Urothelium cell line (cell line): ENCODE data around the gene ARID3C.

Experiments
- DNase-seq: peaks from one replicate; pipeline ENCODE4 v3.0.0; 2011; ENCODE audit warnings: low spot score, mixed read lengths
- FAIRE-seq: peaks from 2 replicates; lab custom pipeline; 2011; peaks lifted over from hg19 to GRCh38; lab: Jason Lieb, UNC

The ARID3C gene

GRCh38 chr9:34633166-34633565, 4.3 kb upstream of the ARID3C start:
- DNase-seq (no peak), FAIRE-seq (no peak)

- DNase-seq (no peak), FAIRE-seq (no peak)
Observed at GRCh38 chr9:34630402-34631154, 1.7 kb upstream of the ARID3C start.

- DNase-seq = no peak
- peak; percentile 78 for FAIRE-seq
Observed at GRCh38 chr9:34629491-34629808, 584 bp upstream of the ARID3C start.

GRCh38 chr9:34627716-34628655, 880 bp downstream of the ARID3C start:
- no peak for DNase-seq
- no peak for FAIRE-seq

GRCh38 chr9:34625186-34625486, 3.7 kb downstream of the ARID3C start:
- no peak for FAIRE-seq
- DNase-seq = no peak

GRCh38 chr9:34624475-34625185, 4.2 kb downstream of the ARID3C start:
- FAIRE-seq (no peak), DNase-seq (no peak)

- FAIRE-seq (no peak), DNase-seq (no peak)
Observed at GRCh38 chr9:34623374-34624235, 5.3 kb downstream of the ARID3C start.

- FAIRE-seq = peak; percentile 77
Observed at GRCh38 chr9:34620061-34620994, 8.5 kb downstream of the ARID3C start, which contains the start of gene DCTN3. Gene DCTN3, minus strand, starts transcription at chr9:34620495. Its CDS starts 31 bp downstream, at chr9:34620464.

GRCh38 chr9:34615132-34615531, 13.7 kb downstream of the ARID3C start:
- no peak for FAIRE-seq
- DNase-seq = no peak

More at GRCh38 chr9:34620061-34620994, 8.5 kb downstream of the ARID3C start, which contains the start of gene DCTN3:
- peak; percentile 98 for DNase-seq

GRCh38 chr9:34612788-34613390, 16.0 kb downstream of the ARID3C start:
- DNase-seq (peak; percentile 89), FAIRE-seq (no peak)

- peak; percentile 65 for FAIRE-seq
- DNase-seq = peak; percentile 98
Observed at GRCh38 chr9:34611811-34612787, 16.8 kb downstream of the ARID3C start, which contains the start of gene RPP25L. Gene RPP25L, minus strand, starts transcription at chr9:34612097. Its CDS starts 801 bp downstream, at chr9:34611296.

- DNase-seq (no peak), FAIRE-seq (peak; percentile 74)
Observed at GRCh38 chr9:34611251-34611810, 17.5 kb downstream of the ARID3C start.

GRCh38 chr9:34610434-34611206, 18.2 kb downstream of the ARID3C start:
- FAIRE-seq = no peak
- no peak for DNase-seq

GRCh38 chr9:34607331-34607730, 21.5 kb downstream of the ARID3C start:
- DNase-seq (no peak), FAIRE-seq (no peak)

- FAIRE-seq = no peak
Observed at GRCh38 chr9:34606905-34607304, 22.0 kb downstream of the ARID3C start.

GRCh38 chr9:34606190-34606589, 22.7 kb downstream of the ARID3C start:
- FAIRE-seq = no peak
- DNase-seq = no peak

More at GRCh38 chr9:34606905-34607304, 22.0 kb downstream of the ARID3C start:
- no peak for DNase-seq
